Mesothelial cell of epicardium (in vitro differentiated cells): ENCODE data around the gene DGKI. TPM values are rescaled to one million over a fixed set of nuclear protein-coding genes. Genes with fewer than 3 reads are reported as not detected.

Source experiments
- DNase-seq, 2 experiments: peaks; one replicate each; pipeline ENCODE4 v3.0.0; 2021; ENCODE audit warnings: low spot score in 2 of 2; ENCODE audit not compliant: unreplicated experiment in 2 of 2
- H3K27ac Mint-ChIP-seq: 2 replicates; pipeline ENCODE4 v1.8.0; 2021; ENCODE audit warnings: mixed read lengths
- H3K27me3 Mint-ChIP-seq: 2 replicates; pipeline ENCODE4 v1.8.0; 2021; ENCODE audit warnings: low read depth, mixed read lengths
- H3K36me3 Mint-ChIP-seq: 2 replicates; pipeline ENCODE4 v1.8.0; 2021; ENCODE audit warnings: mixed read lengths
- H3K4me1 Mint-ChIP-seq: 2 replicates; pipeline ENCODE4 v1.8.0; 2021; ENCODE audit warnings: mixed read lengths
- H3K4me3 Mint-ChIP-seq: 2 replicates; pipeline ENCODE4 v1.8.0; 2021; ENCODE audit warnings: mild to moderate bottlenecking, moderate library complexity, mixed read lengths
- H3K9me3 Mint-ChIP-seq: 2 replicates; pipeline ENCODE4 v1.8.0; 2021; ENCODE audit warnings: mixed read lengths
- total RNA-seq: library from RNA; stranded (reverse); gene quantifications from 3 replicates; pipeline ENCODE4 v1.2.1, GENCODE V29; 2021
- TF ChIP-seq, protein P1 (sequence below): fragments of 200-600 bp; sonication (generic); IDR thresholded peaks from one replicate; pipeline ENCODE4 v1.5.0; 2021; ENCODE audit warnings: antibody characterized with exemption; ENCODE audit not compliant: unreplicated experiment

The DGKI gene
- total RNA-seq, 1 donor from 2014 or later: 2.0 TPM

DNA sequence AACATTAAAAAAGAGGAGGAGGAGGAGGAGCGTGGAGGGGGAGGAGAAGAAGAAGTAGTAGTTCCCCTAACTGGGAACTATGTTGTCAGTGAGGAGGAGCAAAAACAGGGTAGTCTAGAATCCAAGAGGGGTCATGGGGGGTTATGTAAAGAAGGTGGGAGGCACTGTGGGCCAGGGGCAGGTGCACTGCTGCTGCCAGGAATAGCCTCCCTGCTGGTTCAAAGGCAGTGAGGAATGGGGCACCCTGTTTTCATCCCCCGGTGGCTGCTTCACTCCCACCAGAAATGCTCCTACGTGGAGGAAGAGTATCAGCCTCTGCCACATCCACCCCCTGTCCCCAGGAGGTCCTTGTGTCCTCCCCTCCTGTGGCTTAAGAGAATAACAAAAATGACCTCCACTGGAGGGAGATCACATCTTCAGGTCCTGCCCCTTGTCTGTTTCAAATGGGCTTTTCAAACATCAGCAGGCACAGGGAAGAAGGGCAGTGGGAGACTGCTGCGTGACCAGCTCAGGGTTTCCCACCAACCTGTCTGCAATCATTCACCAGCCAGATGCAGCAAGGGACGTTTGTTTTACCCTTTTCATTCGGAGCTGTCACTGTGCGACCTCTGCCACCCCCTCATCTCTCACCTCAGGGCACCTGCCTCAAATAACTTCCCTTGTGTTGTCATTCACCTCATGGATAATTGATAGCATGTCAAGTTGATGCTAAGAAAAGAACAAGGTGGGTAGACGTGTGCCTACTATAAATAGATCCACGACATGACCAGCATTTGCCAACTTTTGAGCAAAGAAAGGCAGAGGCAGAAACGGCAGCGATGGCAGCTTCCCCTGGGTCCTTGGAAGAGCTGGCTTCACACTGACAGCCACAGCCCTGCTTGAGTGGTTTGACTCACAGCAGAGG is 92.6 kb downstream of the DGKI start:
- Mint-ChIP-seq H3K9me3 (no peaks in the 10 kb centered on the region), H3K27me3 (peaks cover 19% of the 10 kb centered on the region), H3K4me1 (peaks cover 33% of the 10 kb centered on the region), H3K4me3 (no peak overlapping the region), H3K36me3 (no peaks in the 10 kb centered on the region), H3K27ac (no peak overlapping the region)
- no peak for DNase-seq
- TF ChIP-seq, protein P1, sequence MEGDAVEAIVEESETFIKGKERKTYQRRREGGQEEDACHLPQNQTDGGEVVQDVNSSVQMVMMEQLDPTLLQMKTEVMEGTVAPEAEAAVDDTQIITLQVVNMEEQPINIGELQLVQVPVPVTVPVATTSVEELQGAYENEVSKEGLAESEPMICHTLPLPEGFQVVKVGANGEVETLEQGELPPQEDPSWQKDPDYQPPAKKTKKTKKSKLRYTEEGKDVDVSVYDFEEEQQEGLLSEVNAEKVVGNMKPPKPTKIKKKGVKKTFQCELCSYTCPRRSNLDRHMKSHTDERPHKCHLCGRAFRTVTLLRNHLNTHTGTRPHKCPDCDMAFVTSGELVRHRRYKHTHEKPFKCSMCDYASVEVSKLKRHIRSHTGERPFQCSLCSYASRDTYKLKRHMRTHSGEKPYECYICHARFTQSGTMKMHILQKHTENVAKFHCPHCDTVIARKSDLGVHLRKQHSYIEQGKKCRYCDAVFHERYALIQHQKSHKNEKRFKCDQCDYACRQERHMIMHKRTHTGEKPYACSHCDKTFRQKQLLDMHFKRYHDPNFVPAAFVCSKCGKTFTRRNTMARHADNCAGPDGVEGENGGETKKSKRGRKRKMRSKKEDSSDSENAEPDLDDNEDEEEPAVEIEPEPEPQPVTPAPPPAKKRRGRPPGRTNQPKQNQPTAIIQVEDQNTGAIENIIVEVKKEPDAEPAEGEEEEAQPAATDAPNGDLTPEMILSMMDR: no peak

GRCh38 chr7:137753575-137753947 is 93.2 kb downstream of the DGKI start:
- H3K4me3 Mint-ChIP-seq: no peak overlapping the region
- TF ChIP-seq, protein P1: no peak
- no peaks in the 10 kb centered on the region for H3K36me3 Mint-ChIP-seq
- no peak for DNase-seq
- peaks cover 21% of the 10 kb centered on the region for H3K27me3 Mint-ChIP-seq
- peaks cover 33% of the 10 kb centered on the region for H3K4me1 Mint-ChIP-seq
- H3K27ac Mint-ChIP-seq: no peak overlapping the region
- H3K9me3 Mint-ChIP-seq: no peaks in the 10 kb centered on the region

DNA sequence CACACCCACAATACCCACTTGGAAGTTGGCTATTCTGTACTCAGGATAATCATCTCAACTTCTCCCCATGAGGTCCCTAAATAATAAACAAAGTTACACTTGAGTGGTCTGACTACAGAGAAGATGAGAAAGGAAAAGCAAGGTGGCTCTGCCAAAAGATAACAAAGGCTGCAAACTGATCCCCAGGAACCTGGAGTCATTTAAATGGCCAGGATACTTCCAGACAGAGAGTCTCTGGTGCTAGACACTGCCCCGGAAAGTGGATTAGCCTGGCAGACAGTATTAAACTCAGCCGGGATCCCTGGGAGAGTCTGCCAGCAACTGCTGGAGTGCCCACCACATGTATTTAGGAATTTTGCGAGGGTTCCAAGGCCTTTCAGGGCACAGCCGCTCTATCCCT is 93.7 kb downstream of the DGKI start:
- H3K4me1 Mint-ChIP-seq: peaks cover 33% of the 10 kb centered on the region

DNA sequence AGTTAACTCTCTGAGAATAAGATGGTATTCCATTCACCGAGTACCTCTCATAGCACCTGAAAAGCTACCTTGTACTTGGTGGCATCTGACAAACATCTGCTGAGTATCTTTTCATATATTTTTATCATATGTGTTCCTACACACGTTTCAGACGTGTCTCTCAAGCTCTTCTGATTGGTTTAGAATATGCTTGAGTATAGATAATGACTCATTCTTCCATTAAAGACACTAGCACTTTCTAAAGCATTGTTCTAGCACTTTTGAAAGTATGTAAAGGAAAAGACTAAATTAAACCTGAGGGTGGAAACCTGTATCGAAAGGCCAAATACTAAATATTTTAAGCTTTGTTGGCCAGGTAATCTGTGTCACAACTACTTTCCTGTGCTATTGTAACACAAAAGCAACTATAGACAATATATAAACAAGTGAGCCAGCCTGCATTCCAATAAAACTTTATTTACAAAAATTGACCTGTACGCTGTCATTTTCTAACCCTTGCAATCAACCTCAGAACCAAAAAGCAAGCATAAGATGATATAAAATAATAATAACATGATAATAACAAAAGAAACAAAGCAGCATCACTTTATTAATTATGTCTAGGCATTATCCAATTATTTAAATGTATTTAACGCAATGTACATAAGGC is 95.3 kb downstream of the DGKI start:
- Mint-ChIP-seq H3K27me3 (peaks cover 21% of the 10 kb centered on the region), H3K36me3 (no peaks in the 10 kb centered on the region), H3K4me1 (peaks cover 31% of the 10 kb centered on the region), H3K27ac (no peak overlapping the region), H3K4me3 (no peak overlapping the region), H3K9me3 (no peaks in the 10 kb centered on the region)
- no peak for DNase-seq
- TF ChIP-seq, protein P1: no peak

More for the DNA sequence above, 93.7 kb downstream of the DGKI start:
- DNase-seq: no peak
- Mint-ChIP-seq H3K36me3 (no peaks in the 10 kb centered on the region), H3K9me3 (no peaks in the 10 kb centered on the region), H3K27ac (no peak overlapping the region), H3K4me3 (no peak overlapping the region), H3K27me3 (peaks cover 21% of the 10 kb centered on the region)
- TF ChIP-seq, protein P1: no peak

GRCh38 chr7:137747359-137748031 is 99.3 kb downstream of the DGKI start:
- Mint-ChIP-seq H3K4me1 (no peaks in the 10 kb centered on the region), H3K27me3 (peaks cover 15% of the 10 kb centered on the region), H3K27ac (no peak overlapping the region), H3K36me3 (peaks cover 7% of the 10 kb centered on the region), H3K4me3 (no peak overlapping the region), H3K9me3 (peaks cover 25% of the 10 kb centered on the region)
- TF ChIP-seq, protein P1: no peak
- DNase-seq: no peak
